SK-N-SH (cell line): ENCODE data around the gene MTA3. TPM values are rescaled to one million over a fixed set of nuclear protein-coding genes. Genes with fewer than 3 reads are reported as not detected.
"Not testable (repeated sequence)": the region's sequence is repeated elsewhere in the genome, so short reads cannot be mapped to it uniquely, and the experiment has no call there.

Source experiments
- CTCF ChIA-PET: fragments of 300-600, 350-600 bp; formaldehyde crosslinking; extraction: SDS; loops from one replicate; lab custom pipeline; 2021; lab: Yijun Ruan, JAX
- POLR2A ChIA-PET: fragments of 350-600 bp; sonication (Branson Sonifier 250); formaldehyde crosslinking; extraction: SDS; loops from one replicate; lab custom pipeline; 2020; ENCODE audit warnings: antibody characterized with exemption, inconsistent platforms; lab: Yijun Ruan, JAX
- DNase-seq: peaks from one replicate; pipeline ENCODE4 v3.0.0; 2012
- H2AFZ ChIP-seq: fragments of 200-600 bp; sonication (generic); 2 replicates; pipeline ENCODE4 v1.8.1; 2016; ENCODE audit warnings: antibody characterized with exemption, mild to moderate bottlenecking, low read depth
- H3F3A ChIP-seq: fragments of 200-600 bp; sonication (generic); replicated peaks from 2 replicates; pipeline ENCODE3; 2016; ENCODE audit warnings: antibody characterized with exemption, mild to moderate bottlenecking; ENCODE audit not compliant: insufficient read depth
- H3K27ac ChIP-seq, 2 experiments: fragments of 200-500 bp in 1 of 2; fragments of 200-600 bp in 1 of 2; sonication (Bioruptor generic) in 1 of 2; sonication (generic), shearing (Covaris generic) in 1 of 2; 2 replicates each; pipeline versions ENCODE4 v1.5.1 to v1.6.1; 2014 to 2016; ENCODE audit warnings: low read depth in 2 of 2, inconsistent platforms in 1 of 2, low read length in 1 of 2, mild to moderate bottlenecking in 1 of 2, mixed read lengths in 1 of 2
- H3K27me3 ChIP-seq: fragments of 200-600 bp; sonication (generic), shearing (Covaris generic); 2 replicates; pipeline ENCODE4 v1.6.1; 2016; ENCODE audit warnings: mixed run types; ENCODE audit not compliant: insufficient read depth
- H3K36me3 ChIP-seq, 2 experiments: fragments of 200-500 bp in 1 of 2; fragments of 200-600 bp in 1 of 2; sonication (Bioruptor generic) in 1 of 2; sonication (generic) in 1 of 2; replicated peaks in 1 of 2; 2 replicates each; pipeline versions ENCODE3 to v1.5.1; 2014 to 2016; ENCODE audit warnings: low read length in 1 of 2, mild to moderate bottlenecking in 1 of 2; ENCODE audit not compliant: insufficient read depth in 2 of 2, control insufficient read depth in 1 of 2
- H3K4me1 ChIP-seq, 2 experiments: fragments of 200-500 bp in 1 of 2; fragments of 200-600 bp in 1 of 2; sonication (Bioruptor generic) in 1 of 2; sonication (generic), shearing (Covaris generic) in 1 of 2; 2 replicates each; pipeline versions ENCODE4 v1.5.1 to v1.6.1; 2014 to 2016; ENCODE audit warnings: low read depth in 1 of 2, low read length in 1 of 2, mixed run types in 1 of 2; ENCODE audit not compliant: insufficient read depth in 2 of 2, control insufficient read depth in 1 of 2
- H3K4me2 ChIP-seq: fragments of 200-600 bp; sonication (generic), shearing (Covaris generic); 2 replicates; pipeline ENCODE4 v1.6.1; 2017; ENCODE audit warnings: mixed run types
- H3K4me3 ChIP-seq, 2 experiments: fragments of 200-500 bp in 1 of 2; fragments of 200-600 bp in 1 of 2; sonication (Bioruptor generic) in 1 of 2; sonication (generic), shearing (Covaris generic) in 1 of 2; 2 replicates each; pipeline versions ENCODE4 v1.5.1 to v1.8.1; 2014 to 2016; ENCODE audit warnings: low read depth in 2 of 2, inconsistent platforms in 1 of 2, low read length in 1 of 2, mild to moderate bottlenecking in 1 of 2, mixed read lengths in 1 of 2, moderate library complexity in 1 of 2
- H3K79me2 ChIP-seq: fragments of 200-600 bp; sonication (generic); 2 replicates; pipeline ENCODE4 v1.8.1; 2017; ENCODE audit warnings: mild to moderate bottlenecking; ENCODE audit not compliant: insufficient read depth
- H3K9ac ChIP-seq: fragments of 200-600 bp; sonication (generic); 2 replicates; pipeline ENCODE4 v1.6.1; 2017; ENCODE audit warnings: mixed run types
- H3K9me2 ChIP-seq: fragments of 200-600 bp; sonication (generic); 2 replicates; pipeline ENCODE4 v1.6.1; 2017; ENCODE audit warnings: mixed run types
- H3K9me3 ChIP-seq: fragments of 200-600 bp; sonication (generic); 2 replicates; pipeline ENCODE4 v1.6.1; 2017; ENCODE audit warnings: mixed run types, mild to moderate bottlenecking, moderate library complexity
- H4K20me1 ChIP-seq: fragments of 200-600 bp; sonication (generic); 2 replicates; pipeline ENCODE4 v1.6.1; 2017; ENCODE audit warnings: mild to moderate bottlenecking, mixed run types; ENCODE audit not compliant: insufficient read depth
- EP300 ChIP-seq, 2 experiments: IDR thresholded peaks; 2 replicates each; pipeline versions ENCODE4 v1.4.0 to v1.6.1; 2012; ENCODE audit warnings: borderline replicate concordance in 1 of 2, low read depth in 1 of 2, low read length in 1 of 2
- FOSL2 ChIP-seq: IDR thresholded peaks from 2 replicates; pipeline ENCODE4 v1.4.0; 2012; ENCODE audit warnings: low read depth, mild to moderate bottlenecking, moderate library complexity, borderline replicate concordance
- FOXM1 ChIP-seq: IDR thresholded peaks from 2 replicates; pipeline ENCODE4 v1.4.0; 2012; ENCODE audit warnings: low read depth, mild to moderate bottlenecking
- GABPA ChIP-seq: IDR thresholded peaks from 2 replicates; pipeline ENCODE4 v1.4.0; 2012; ENCODE audit warnings: low read depth, mild to moderate bottlenecking
- JUND ChIP-seq: IDR thresholded peaks from 2 replicates; pipeline ENCODE4 v1.4.0; 2012
- MEF2A ChIP-seq: IDR thresholded peaks from 2 replicates; pipeline ENCODE4 v1.4.0; 2012; ENCODE audit warnings: low read depth, borderline replicate concordance
- MXI1 ChIP-seq: IDR thresholded peaks from 2 replicates; pipeline ENCODE4 v1.6.1; 2012; ENCODE audit warnings: mild to moderate bottlenecking, low read depth, low read length, improper control_type of control experiment
- POLR2AphosphoS5 ChIP-seq: IDR thresholded peaks from 2 replicates; pipeline ENCODE4 v1.6.1; 2012; ENCODE audit warnings: low read depth, low read length
- RAD21 ChIP-seq: IDR thresholded peaks from 2 replicates; pipeline ENCODE4 v1.6.1; 2012; ENCODE audit warnings: mild to moderate bottlenecking, low read length
- RCOR1 ChIP-seq: fragments of 150-350 bp; IDR thresholded peaks from 2 replicates; pipeline ENCODE4 v1.6.1; 2017; ENCODE audit warnings: antibody characterized with exemption, low read length
- RFX5 ChIP-seq: IDR thresholded peaks from 2 replicates; pipeline ENCODE4 v1.6.1; 2012; ENCODE audit warnings: mild to moderate bottlenecking, improper control_type of control experiment, low read length
- WGBS: methylation state at CpG from one replicate; pipeline ENCODE4 v1.1.6; 2017; ENCODE audit warnings: low lambda C conversion rate; 5-methylcytosine and 5-hydroxymethylcytosine counted together
- polyA plus RNA-seq, 3 experiments: library from polyadenylated mRNA; depleted of rRNA; stranded (reverse); fragments of >200 nt; gene quantifications; 2 replicates each; pipeline ENCODE4 v1.2.3, GENCODE V29; 2012
- TF ChIP-seq, protein P1 (sequence below): IDR thresholded peaks from 2 replicates; pipeline ENCODE4 v1.4.0; 2012; ENCODE audit warnings: low read depth
- TF ChIP-seq, protein P2 (sequence below): fragments of 150-350 bp; IDR thresholded peaks from 2 replicates; pipeline ENCODE4 v1.6.1; 2017; ENCODE audit warnings: antibody characterized with exemption, low read length, low read depth, borderline replicate concordance
- TF ChIP-seq, protein P3 (sequence below): IDR thresholded peaks from 2 replicates; pipeline ENCODE4; 2012
- TF ChIP-seq, protein P4 (sequence below): fragments of 150-350 bp; IDR thresholded peaks from 2 replicates; pipeline ENCODE4 v1.6.1; 2016; ENCODE audit warnings: mild to moderate bottlenecking, low read depth, low read length
- TF ChIP-seq, protein P5 (sequence below): fragments of 200-600 bp; sonication (generic); IDR thresholded peaks from 2 replicates; pipeline ENCODE4 v1.6.1; 2017; ENCODE audit warnings: antibody characterized with exemption, mild to moderate bottlenecking, moderate library complexity

The MTA3 gene
- polyA plus RNA-seq, 1 of the 3 experiments (the other 2 are of a cell fraction): 30.8 TPM

DNA sequence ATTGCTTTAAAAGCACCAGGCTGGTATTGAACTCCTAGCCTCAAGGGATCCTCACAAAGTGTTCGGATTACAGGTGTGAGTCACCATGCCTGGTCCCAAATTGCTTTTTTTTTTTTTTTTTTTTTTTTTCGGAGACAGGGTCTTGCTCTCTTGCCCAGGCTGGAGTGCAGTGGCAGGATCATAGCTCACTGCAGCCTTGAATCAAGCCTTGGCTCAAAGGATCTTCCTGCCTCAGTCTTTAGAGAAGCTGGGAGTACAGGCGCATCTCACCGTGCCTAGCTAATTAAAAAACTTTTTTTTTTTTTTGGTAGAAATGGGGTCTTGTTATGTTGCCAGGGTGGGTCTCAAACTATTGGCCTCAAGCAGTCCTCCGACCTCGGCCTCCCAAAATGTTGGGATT is 12.8 kb downstream of the MTA3 start:
- Histone ChIP-seq H3K9ac (no peak overlapping the region), H2AFZ (no peak overlapping the region), H3K27ac (no peak overlapping the region), H3K4me1 (peaks cover 0 to 2% of the 10 kb centered on the region in 2 experiments; a peak in 1 of 4 replicates)
- TF ChIP-seq MEF2A: no peak
- TF ChIP-seq, protein P1, sequence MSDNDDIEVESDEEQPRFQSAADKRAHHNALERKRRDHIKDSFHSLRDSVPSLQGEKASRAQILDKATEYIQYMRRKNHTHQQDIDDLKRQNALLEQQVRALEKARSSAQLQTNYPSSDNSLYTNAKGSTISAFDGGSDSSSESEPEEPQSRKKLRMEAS: no peak
- TF ChIP-seq RCOR1: no peak
- TF ChIP-seq, protein P2, sequence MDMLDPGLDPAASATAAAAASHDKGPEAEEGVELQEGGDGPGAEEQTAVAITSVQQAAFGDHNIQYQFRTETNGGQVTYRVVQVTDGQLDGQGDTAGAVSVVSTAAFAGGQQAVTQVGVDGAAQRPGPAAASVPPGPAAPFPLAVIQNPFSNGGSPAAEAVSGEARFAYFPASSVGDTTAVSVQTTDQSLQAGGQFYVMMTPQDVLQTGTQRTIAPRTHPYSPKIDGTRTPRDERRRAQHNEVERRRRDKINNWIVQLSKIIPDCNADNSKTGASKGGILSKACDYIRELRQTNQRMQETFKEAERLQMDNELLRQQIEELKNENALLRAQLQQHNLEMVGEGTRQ: no peak
- TF ChIP-seq MXI1: no peak
- TF ChIP-seq POLR2AphosphoS5: no peak
- TF ChIP-seq GABPA: no peak
- no peak for TF ChIP-seq RFX5
- no peak for TF ChIP-seq RAD21
- TF ChIP-seq EP300 (IDR thresholded peaks at IDR 0.05; ENCODE audit: borderline replicate concordance in 1 of 2, low read depth in 1 of 2, low read length in 1 of 2): no peak
- TF ChIP-seq JUND: no peak
- TF ChIP-seq, protein P3, sequence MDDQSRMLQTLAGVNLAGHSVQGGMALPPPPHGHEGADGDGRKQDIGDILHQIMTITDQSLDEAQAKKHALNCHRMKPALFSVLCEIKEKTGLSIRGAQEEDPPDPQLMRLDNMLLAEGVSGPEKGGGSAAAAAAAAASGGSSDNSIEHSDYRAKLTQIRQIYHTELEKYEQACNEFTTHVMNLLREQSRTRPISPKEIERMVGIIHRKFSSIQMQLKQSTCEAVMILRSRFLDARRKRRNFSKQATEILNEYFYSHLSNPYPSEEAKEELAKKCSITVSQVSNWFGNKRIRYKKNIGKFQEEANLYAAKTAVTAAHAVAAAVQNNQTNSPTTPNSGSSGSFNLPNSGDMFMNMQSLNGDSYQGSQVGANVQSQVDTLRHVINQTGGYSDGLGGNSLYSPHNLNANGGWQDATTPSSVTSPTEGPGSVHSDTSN: no peak
- no peak for TF ChIP-seq FOSL2
- no peak for TF ChIP-seq FOXM1
- TF ChIP-seq, protein P4, sequence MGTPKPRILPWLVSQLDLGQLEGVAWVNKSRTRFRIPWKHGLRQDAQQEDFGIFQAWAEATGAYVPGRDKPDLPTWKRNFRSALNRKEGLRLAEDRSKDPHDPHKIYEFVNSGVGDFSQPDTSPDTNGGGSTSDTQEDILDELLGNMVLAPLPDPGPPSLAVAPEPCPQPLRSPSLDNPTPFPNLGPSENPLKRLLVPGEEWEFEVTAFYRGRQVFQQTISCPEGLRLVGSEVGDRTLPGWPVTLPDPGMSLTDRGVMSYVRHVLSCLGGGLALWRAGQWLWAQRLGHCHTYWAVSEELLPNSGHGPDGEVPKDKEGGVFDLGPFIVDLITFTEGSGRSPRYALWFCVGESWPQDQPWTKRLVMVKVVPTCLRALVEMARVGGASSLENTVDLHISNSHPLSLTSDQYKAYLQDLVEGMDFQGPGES: no peak
- TF ChIP-seq, protein P5, sequence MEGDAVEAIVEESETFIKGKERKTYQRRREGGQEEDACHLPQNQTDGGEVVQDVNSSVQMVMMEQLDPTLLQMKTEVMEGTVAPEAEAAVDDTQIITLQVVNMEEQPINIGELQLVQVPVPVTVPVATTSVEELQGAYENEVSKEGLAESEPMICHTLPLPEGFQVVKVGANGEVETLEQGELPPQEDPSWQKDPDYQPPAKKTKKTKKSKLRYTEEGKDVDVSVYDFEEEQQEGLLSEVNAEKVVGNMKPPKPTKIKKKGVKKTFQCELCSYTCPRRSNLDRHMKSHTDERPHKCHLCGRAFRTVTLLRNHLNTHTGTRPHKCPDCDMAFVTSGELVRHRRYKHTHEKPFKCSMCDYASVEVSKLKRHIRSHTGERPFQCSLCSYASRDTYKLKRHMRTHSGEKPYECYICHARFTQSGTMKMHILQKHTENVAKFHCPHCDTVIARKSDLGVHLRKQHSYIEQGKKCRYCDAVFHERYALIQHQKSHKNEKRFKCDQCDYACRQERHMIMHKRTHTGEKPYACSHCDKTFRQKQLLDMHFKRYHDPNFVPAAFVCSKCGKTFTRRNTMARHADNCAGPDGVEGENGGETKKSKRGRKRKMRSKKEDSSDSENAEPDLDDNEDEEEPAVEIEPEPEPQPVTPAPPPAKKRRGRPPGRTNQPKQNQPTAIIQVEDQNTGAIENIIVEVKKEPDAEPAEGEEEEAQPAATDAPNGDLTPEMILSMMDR: no peak
- TF ChIP-seq, all 33 proteins: peak for 0
- no peaks in the 10 kb centered on the region for H3K9me3 ChIP-seq
- no peaks in the 10 kb centered on the region for H3K27me3 ChIP-seq
- no peaks in the 10 kb centered on the region for H3F3A ChIP-seq
- ChIA-PET POLR2A (no interaction called here), CTCF (no interaction called here)
- no peak overlapping the region for H3K4me2 ChIP-seq
- peaks cover 36% of the 10 kb centered on the region for H3K79me2 ChIP-seq
- peaks cover 11 to 33% of the 10 kb centered on the region in 2 experiments for H3K36me3 ChIP-seq
- no peak for DNase-seq
- no peak overlapping the region for H3K4me3 ChIP-seq
- H4K20me1 ChIP-seq: no peaks in the 10 kb centered on the region
- H3K9me2 ChIP-seq: no peaks in the 10 kb centered on the region
- WGBS: 96% methylated on average over 6 of the region's 6 CpGs

DNA sequence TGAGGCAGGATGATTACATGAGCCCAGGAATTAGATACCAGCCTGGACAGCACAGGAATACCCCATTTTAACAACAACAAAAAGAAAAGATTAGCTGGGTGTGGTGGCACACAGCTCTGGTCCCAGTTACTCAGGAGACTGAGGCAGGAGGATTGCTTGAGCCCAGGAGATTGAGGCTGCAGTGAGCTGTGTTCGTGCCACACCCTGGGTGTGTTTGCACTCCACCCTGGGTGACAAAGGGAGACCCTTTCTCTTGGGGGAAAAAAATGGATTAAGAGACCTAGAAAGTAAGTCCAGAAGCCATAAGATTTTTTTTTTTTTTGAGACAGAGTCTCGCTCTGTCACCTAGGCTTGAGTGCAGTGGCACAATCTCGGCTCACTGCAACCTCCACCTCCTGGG is 16.2 kb downstream of the MTA3 start:
- H4K20me1 ChIP-seq, H2AFZ ChIP-seq, H3K4me1 ChIP-seq, DNase-seq, CTCF ChIA-PET, H3K9me3 ChIP-seq, H3K9me2 ChIP-seq, H3K9ac ChIP-seq, POLR2A ChIA-PET, H3K4me3 ChIP-seq, H3K27ac ChIP-seq, H3K4me2 ChIP-seq, H3K27me3 ChIP-seq: not testable (repeated sequence)
- peaks cover 22% of the 10 kb centered on the region for H3K79me2 ChIP-seq
- WGBS: 98% methylated on average over 3 of the region's 3 CpGs
- peaks cover 11% of the 10 kb centered on the region for H3F3A ChIP-seq
- H3K36me3 ChIP-seq: peaks cover 7 to 38% of the 10 kb centered on the region in 2 experiments
